ENCODE measurements around the gene UQCRC1.

Gene UQCRC1

GRCh38 chr3:48609088-48610005 is at the start of gene UQCRC1:
TSS of gene UQCRC1 (minus strand) at chr3:48609646. CDS start at chr3:48609620, 26 bp downstream.
- DNase-seq: peak; percentile 91

- peak; percentile 40 for DNase-seq
These were observed 47.4 kb upstream of the UQCRC1 start for GRCh38 chr3:48656841-48657281.

GRCh38 chr3:48656061-48656840 is 46.8 kb upstream of the UQCRC1 start:
- peak; percentile 87 for DNase-seq

- peak; percentile 64 for DNase-seq
These were observed 46.2 kb upstream of the UQCRC1 start for GRCh38 chr3:48655606-48656005.

- DNase-seq: no peak
These were observed 45.6 kb upstream of the UQCRC1 start for GRCh38 chr3:48655063-48655462.

GRCh38 chr3:48652923-48653715 is 43.7 kb upstream of the UQCRC1 start:
- DNase-seq: no peak

- no peak for DNase-seq
These were observed 42.3 kb upstream of the UQCRC1 start for GRCh38 chr3:48651771-48652170.

- DNase-seq: no peak
These were observed 41.3 kb upstream of the UQCRC1 start for GRCh38 chr3:48650723-48651122.

- DNase-seq: no peak
These were observed 38.9 kb upstream of the UQCRC1 start for GRCh38 chr3:48648188-48648850.

- DNase-seq: no peak
These were observed 38.3 kb upstream of the UQCRC1 start for GRCh38 chr3:48647714-48648113.

- DNase-seq: no peak
These were observed 35.7 kb upstream of the UQCRC1 start for GRCh38 chr3:48644898-48645760.

- DNase-seq: no peak
These were observed 33.2 kb upstream of the UQCRC1 start for GRCh38 chr3:48642605-48643004.

- DNase-seq: no peak
These were observed 31.9 kb upstream of the UQCRC1 start for GRCh38 chr3:48641396-48641795.

GRCh38 chr3:48639944-48640606 is 30.6 kb upstream of the UQCRC1 start:
- DNase-seq: no peak

GRCh38 chr3:48637305-48637704 is 27.9 kb upstream of the UQCRC1 start:
- no peak for DNase-seq

GRCh38 chr3:48636149-48636655 is 26.8 kb upstream of the UQCRC1 start:
- DNase-seq: no peak

GRCh38 chr3:48635222-48636021 is 26.0 kb upstream of the UQCRC1 start, which contains the start of gene SLC26A6:
TSS of gene SLC26A6 (minus strand) at chr3:48635461. CDS start at chr3:48635393, 68 bp downstream.
- peak; percentile 93 for DNase-seq

GRCh38 chr3:48634661-48635221 is 25.3 kb upstream of the UQCRC1 start:
- peak; percentile 60 for DNase-seq

- DNase-seq: no peak
These were observed 24.3 kb upstream of the UQCRC1 start for GRCh38 chr3:48633743-48634142.
